GM12875 (cell line): ENCODE measurements around the gene PUS1.

ENCODE experiments used
- H3K4me3 ChIP-seq: one replicate; pipeline ENCODE4 v1.5.1; 2011; ENCODE audit warnings: low read depth, low read length, control low read depth
- CTCF ChIP-seq: IDR thresholded peaks from 2 replicates; pipeline ENCODE4 v1.5.1; 2011; ENCODE audit warnings: low read depth, mild to moderate bottlenecking, control low read depth, inconsistent platforms, low read length, moderate library complexity, borderline replicate concordance; ENCODE audit not compliant: insufficient read depth

The PUS1 gene

GRCh38 chr12:131933387-131933786, 4.3 kb downstream of the PUS1 start:
- no peak overlapping the region for H3K4me3 ChIP-seq
- TF ChIP-seq CTCF: no peak

DNA sequence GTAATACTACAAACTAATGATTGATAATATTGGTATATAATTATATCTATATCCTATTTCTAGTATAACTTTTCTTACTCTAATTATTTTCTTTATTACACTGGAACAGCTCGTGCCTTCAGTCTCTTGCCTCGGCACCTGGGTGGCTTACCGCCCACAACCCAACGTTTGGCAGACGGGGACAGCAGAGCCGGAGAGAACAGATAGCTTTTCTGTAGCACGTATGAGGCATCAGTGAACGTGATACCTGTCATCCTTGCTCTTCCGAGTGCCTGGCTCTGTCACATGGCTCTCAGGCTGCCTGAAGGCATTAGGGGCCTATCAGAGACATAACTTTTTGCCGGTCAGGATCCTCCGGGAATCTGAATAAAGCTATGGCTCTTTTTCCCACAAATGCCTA, 5.5 kb downstream of the PUS1 start:
- no peak overlapping the region for H3K4me3 ChIP-seq
- TF ChIP-seq CTCF: no peak

DNA sequence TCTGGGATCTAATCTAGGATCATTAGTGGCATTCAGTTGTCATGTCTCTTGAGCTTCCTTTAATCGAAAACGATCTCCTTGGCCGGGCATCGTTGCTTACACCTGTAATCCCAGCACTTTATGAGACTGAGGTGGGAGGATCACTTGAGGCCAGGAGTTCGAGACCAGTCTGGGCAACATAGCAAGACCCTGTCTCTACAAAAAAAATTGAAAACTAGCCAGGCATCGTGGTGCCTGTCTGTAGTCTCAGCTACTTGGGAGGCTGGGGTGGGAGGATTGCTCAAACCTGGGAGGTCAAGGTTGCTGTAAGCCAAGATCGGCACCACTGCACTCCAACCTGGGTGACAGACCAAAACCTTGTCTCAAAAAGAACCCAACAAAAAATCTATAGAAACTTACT, 9.0 kb downstream of the PUS1 start:
- TF ChIP-seq CTCF: no peak
- H3K4me3 ChIP-seq: no peak overlapping the region

DNA sequence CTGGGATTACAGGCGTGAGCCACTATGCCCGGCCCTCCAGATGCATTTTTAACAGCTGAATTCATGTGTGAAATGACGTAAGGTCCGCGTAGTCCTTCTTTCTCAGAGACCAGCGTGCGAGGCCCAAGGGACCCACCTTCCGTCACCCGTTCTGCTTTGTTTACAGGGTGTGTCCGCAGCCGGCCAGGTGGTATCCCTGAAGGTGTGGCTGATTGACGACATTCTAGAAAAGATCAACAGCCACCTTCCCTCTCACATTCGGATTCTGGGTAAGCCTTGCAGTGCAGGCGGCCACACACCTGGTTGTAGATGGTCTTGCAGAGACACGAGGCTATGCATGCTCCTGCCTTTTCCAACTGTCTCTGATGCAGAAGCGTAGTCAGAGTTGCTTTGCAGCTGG, 9.9 kb downstream of the PUS1 start:
- TF ChIP-seq CTCF: no peak
- H3K4me3 ChIP-seq: no peak overlapping the region

- TF ChIP-seq CTCF: no peak
- H3K4me3 ChIP-seq: no peak overlapping the region
Measured at GRCh38 chr12:131940141-131940547, 11.1 kb downstream of the PUS1 start.

- TF ChIP-seq CTCF: no peak
- H3K4me3 ChIP-seq: no peak overlapping the region
Measured at GRCh38 chr12:131941116-131941986, 12.3 kb downstream of the PUS1 start.

DNA sequence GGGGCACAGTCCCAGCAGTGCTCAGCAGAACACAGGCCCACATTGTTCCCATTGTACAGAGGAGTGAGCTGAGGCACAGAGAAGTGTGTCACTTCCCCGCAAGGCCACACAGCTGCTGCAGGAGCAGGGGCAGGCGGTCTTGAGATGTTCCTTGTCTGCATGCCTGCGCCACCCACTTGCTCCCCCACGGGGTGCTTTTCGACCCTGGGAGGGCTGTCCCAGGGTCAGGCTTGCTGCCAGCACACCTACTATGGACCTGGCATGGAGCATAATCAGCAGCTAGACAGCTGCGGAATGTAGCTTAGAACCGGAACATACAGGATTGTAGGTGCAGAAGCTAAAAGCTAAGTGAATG, 12.9 kb downstream of the PUS1 start:
- H3K4me3 ChIP-seq: no peak overlapping the region
- TF ChIP-seq CTCF: no peak
